H1 (cell line): Measurements from ENCODE around the gene CLIC3. TPM values are rescaled to one million over a fixed set of nuclear protein-coding genes. Genes with fewer than 3 reads are reported as not detected.

ENCODE experiments used
- CTCF ChIA-PET: fragments of 300-600 bp; sonication (Branson Sonifier 250); formaldehyde crosslinking; loops from one replicate; lab custom pipeline; 2021; ENCODE audit not compliant: partially characterized antibody; lab: Charles Lee
- POLR2A ChIA-PET: fragments of 300-600 bp; sonication (Branson Sonifier 250); formaldehyde crosslinking; loops from one replicate; lab custom pipeline; 2021; ENCODE audit warnings: inconsistent platforms; ENCODE audit not compliant: partially characterized antibody; lab: Charles Lee
- DNase-seq, 2 experiments: peaks; one replicate each; pipeline versions ENCODE4 v3.0.0 to v3.0.0-alpha.2; 2010 to 2022; ENCODE audit warnings: low spot score in 2 of 2, low read depth in 1 of 2, mixed read lengths in 1 of 2
- FAIRE-seq: peaks from 2 replicates; lab custom pipeline; 2011; peaks lifted over from hg19 to GRCh38; lab: Jason Lieb, UNC
- H2AFZ ChIP-seq: 2 replicates; pipeline ENCODE4 v1.8.1; 2012; ENCODE audit warnings: low read length, inconsistent platforms
- H2AK5ac ChIP-seq: 2 replicates; pipeline ENCODE4 v1.6.1; 2013; ENCODE audit warnings: low read depth, low read length
- H2BK120ac ChIP-seq: replicated peaks from 2 replicates; pipeline ENCODE3; 2013; ENCODE audit warnings: low read depth, low read length, inconsistent platforms
- H2BK12ac ChIP-seq: 2 replicates; pipeline ENCODE4 v1.6.1; 2013; ENCODE audit warnings: low read depth, low read length
- H2BK15ac ChIP-seq: 2 replicates; pipeline ENCODE4 v1.6.1; 2013; ENCODE audit warnings: low read length
- H2BK20ac ChIP-seq: 2 replicates; pipeline ENCODE4 v1.6.1; 2013; ENCODE audit warnings: low read length
- H2BK5ac ChIP-seq: 2 replicates; pipeline ENCODE4 v1.6.1; 2013; ENCODE audit warnings: low read depth, low read length
- H3K14ac ChIP-seq: 2 replicates; pipeline ENCODE4 v1.6.1; 2013; ENCODE audit warnings: inconsistent platforms; ENCODE audit not compliant: insufficient read length
- H3K18ac ChIP-seq: 2 replicates; pipeline ENCODE4 v1.6.1; 2013; ENCODE audit warnings: low read length; ENCODE audit errors: extremely low read depth
- H3K23ac ChIP-seq: 2 replicates; pipeline ENCODE4 v1.6.1; 2013; ENCODE audit warnings: inconsistent platforms; ENCODE audit not compliant: insufficient read length
- H3K23me2 ChIP-seq: 2 replicates; pipeline ENCODE4 v1.6.1; 2013; ENCODE audit warnings: low read depth, low read length
- H3K27ac ChIP-seq: 2 replicates; pipeline ENCODE4 v1.6.1; 2011; ENCODE audit warnings: low read depth, low read length, inconsistent platforms
- H3K27me3 ChIP-seq, 4 experiments: replicated peaks in 1 of 4; 1 replicate in 1 of 4; 2 replicates in 3 of 4; pipeline versions ENCODE4 v1.6.1 to v1.8.1; 2011 to 2013; ENCODE audit warnings: low read length in 3 of 4, mild to moderate bottlenecking in 3 of 4, inconsistent platforms in 2 of 4, mixed read lengths in 2 of 4, moderate library complexity in 1 of 4; ENCODE audit not compliant: control insufficient read depth in 3 of 4, insufficient read depth in 3 of 4; ENCODE audit errors: extremely low read depth in 1 of 4
- H3K36me3 ChIP-seq, 4 experiments: 2 replicates each; pipeline versions ENCODE4 v1.6.1 to v1.8.1; 2011 to 2013; ENCODE audit warnings: mild to moderate bottlenecking in 4 of 4, low read length in 3 of 4, moderate library complexity in 2 of 4, control low read depth in 1 of 4, inconsistent platforms in 1 of 4; ENCODE audit not compliant: insufficient read depth in 4 of 4, control insufficient read depth in 2 of 4
- H3K4ac ChIP-seq: replicated peaks from 2 replicates; pipeline ENCODE3; 2013; ENCODE audit warnings: low read length, low read depth, mixed read lengths, inconsistent platforms; ENCODE audit not compliant: insufficient read length
- H3K4me1 ChIP-seq, 4 experiments: replicated peaks in 1 of 4; 1 replicate in 1 of 4; 2 replicates in 3 of 4; pipeline versions ENCODE4 v1.6.1 to v1.8.1; 2011 to 2013; ENCODE audit warnings: low read length in 3 of 4, inconsistent platforms in 2 of 4, mixed read lengths in 1 of 4; ENCODE audit not compliant: insufficient read depth in 4 of 4, control insufficient read depth in 3 of 4
- H3K4me2 ChIP-seq, 2 experiments: 2 replicates each; pipeline versions ENCODE4 v1.6.1 to v1.8.1; 2011 to 2013; ENCODE audit warnings: low read depth in 2 of 2, low read length in 2 of 2, control low read depth in 1 of 2, inconsistent platforms in 1 of 2, mild to moderate bottlenecking in 1 of 2; ENCODE audit not compliant: insufficient read depth in 1 of 2
- H3K4me3 ChIP-seq, 4 experiments: fragments of 200-600, 300-600 bp in 1 of 4; sonication (generic), shearing (Covaris generic), sonication (Bioruptor Twin) in 1 of 4; 2 replicates each; pipeline versions ENCODE4 v1.5.1 to v1.8.1; 2011 to 2016; ENCODE audit warnings: low read length in 4 of 4, low read depth in 3 of 4, control low read depth in 2 of 4, inconsistent platforms in 2 of 4, mild to moderate bottlenecking in 2 of 4, mixed read lengths in 1 of 4, moderate library complexity in 1 of 4; ENCODE audit not compliant: insufficient read depth in 2 of 4; ENCODE audit errors: extremely low read depth in 1 of 4
- H3K56ac ChIP-seq: replicated peaks from 2 replicates; pipeline ENCODE3; 2013; ENCODE audit warnings: low read depth, mild to moderate bottlenecking, mixed read lengths, low read length, inconsistent platforms; ENCODE audit not compliant: insufficient read length
- H3K79me1 ChIP-seq: 2 replicates; pipeline ENCODE4 v1.6.1; 2013; ENCODE audit warnings: low read depth, low read length, control low read depth
- H3K79me2 ChIP-seq, 2 experiments: 2 replicates each; pipeline versions ENCODE4 v1.6.1 to v1.8.1; 2012 to 2013; ENCODE audit warnings: low read length in 2 of 2, mild to moderate bottlenecking in 2 of 2, inconsistent platforms in 1 of 2; ENCODE audit not compliant: insufficient read depth in 2 of 2, control insufficient read depth in 1 of 2
- H3K9ac ChIP-seq, 4 experiments: replicated peaks in 1 of 4; 1 replicate in 1 of 4; 2 replicates in 3 of 4; pipeline versions ENCODE4 v1.6.1 to v1.8.1; 2011 to 2013; ENCODE audit warnings: low read depth in 3 of 4, low read length in 3 of 4, control low read depth in 2 of 4, mild to moderate bottlenecking in 2 of 4, moderate library complexity in 2 of 4, inconsistent platforms in 1 of 4; ENCODE audit errors: extremely low read depth in 1 of 4
- H3K9me3 ChIP-seq, 2 experiments: 2 replicates each; pipeline versions ENCODE4 v1.6.1 to v1.8.1; 2012 to 2013; ENCODE audit warnings: mild to moderate bottlenecking in 2 of 2, moderate library complexity in 2 of 2, control low read depth in 1 of 2, inconsistent platforms in 1 of 2, low read depth in 1 of 2, low read length in 1 of 2, mixed read lengths in 1 of 2; ENCODE audit not compliant: insufficient read depth in 2 of 2
- H4K20me1 ChIP-seq, 2 experiments: replicated peaks in 1 of 2; 2 replicates each; pipeline versions ENCODE3 to v1.8.1; 2011 to 2013; ENCODE audit warnings: inconsistent platforms in 2 of 2, low read length in 2 of 2, mild to moderate bottlenecking in 1 of 2; ENCODE audit not compliant: insufficient read depth in 2 of 2, control insufficient read depth in 1 of 2
- H4K5ac ChIP-seq: 2 replicates; pipeline ENCODE4 v1.6.1; 2013; ENCODE audit warnings: low read length, low read depth, mixed read lengths, inconsistent platforms; ENCODE audit not compliant: insufficient read length
- H4K8ac ChIP-seq: 2 replicates; pipeline ENCODE4 v1.8.0; 2013; ENCODE audit warnings: mild to moderate bottlenecking, moderate library complexity, low read length, inconsistent platforms; ENCODE audit not compliant: insufficient read depth; ENCODE audit errors: extremely low read depth
- H4K91ac ChIP-seq: replicated peaks from 2 replicates; pipeline ENCODE3; 2013; ENCODE audit warnings: low read length, mixed read lengths, inconsistent platforms; ENCODE audit not compliant: insufficient read length
- ASH2L ChIP-seq: fragments of 200-600, 300-600 bp; sonication (generic); IDR thresholded peaks from one replicate; pipeline ENCODE4 v1.7.1; 2017; ENCODE audit warnings: low read length
- CTBP2 ChIP-seq: IDR thresholded peaks from 2 replicates; pipeline ENCODE4 v1.7.0; 2011; ENCODE audit warnings: borderline replicate concordance, mild to moderate bottlenecking, moderate library complexity, mixed read lengths, low read length; ENCODE audit not compliant: insufficient read depth, insufficient read length
- EP300 ChIP-seq, 2 experiments: IDR thresholded peaks; 1 replicate in 1 of 2; 2 replicates in 1 of 2; pipeline ENCODE4 v1.6.1; 2011 to 2012; ENCODE audit warnings: low read depth in 2 of 2, low read length in 2 of 2, mild to moderate bottlenecking in 2 of 2, borderline replicate concordance in 1 of 2, inconsistent platforms in 1 of 2, moderate library complexity in 1 of 2
- EZH2 ChIP-seq: fragments of 200-600 bp; sonication (generic); IDR thresholded peaks from 2 replicates; pipeline ENCODE4 v1.7.1; 2012; ENCODE audit warnings: low read depth, mild to moderate bottlenecking, moderate library complexity, low read length, inconsistent platforms; ENCODE audit not compliant: severe bottlenecking
- JUN ChIP-seq: IDR thresholded peaks from 2 replicates; pipeline ENCODE4 v1.6.1; 2011; ENCODE audit warnings: low read depth, mild to moderate bottlenecking, improper control_type of control experiment, low read length
- NRF1 ChIP-seq: IDR thresholded peaks from 2 replicates; pipeline ENCODE4 v1.6.1; 2011; ENCODE audit warnings: mild to moderate bottlenecking, low read depth, low read length, improper control_type of control experiment
- RXRA ChIP-seq: IDR thresholded peaks from 2 replicates; pipeline ENCODE4 v1.6.1; 2011; ENCODE audit warnings: low read depth, mild to moderate bottlenecking, low read length, moderate library complexity; ENCODE audit not compliant: insufficient read depth
- TAF7 ChIP-seq: optimal IDR thresholded peaks from 2 replicates; pipeline ENCODE3; 2011; ENCODE audit warnings: low read depth, mild to moderate bottlenecking, inconsistent platforms, low read length, moderate library complexity, borderline replicate concordance
- TBP ChIP-seq: IDR thresholded peaks from 2 replicates; pipeline ENCODE4 v1.6.1; 2011; ENCODE audit warnings: low read depth, low read length, improper control_type of control experiment
- WGBS, 2 experiments: shearing (Covaris generic) in 1 of 2; methylation state at CpG; one replicate each; pipeline versions ENCODE4 v1.1.6 to v1.1.7; 2013 to 2015; ENCODE audit warnings: low lambda C conversion rate in 2 of 2, mixed read lengths in 2 of 2, inconsistent platforms in 1 of 2, low coverage in 1 of 2, missing lambda C conversion rate in 1 of 2; ENCODE audit not compliant: insufficient replicate concordance in 2 of 2, insufficient coverage in 1 of 2, insufficient read length in 1 of 2; ENCODE audit errors: extremely low coverage in 1 of 2, missing lambda C conversion rate in 1 of 2; 5-methylcytosine and 5-hydroxymethylcytosine counted together
- polyA plus RNA-seq, 7 experiments: library from polyadenylated mRNA; depleted of rRNA in 3 of 7; stranded (reverse) in 5 of 7; unstranded in 2 of 7; fragments of >200 nt in 5 of 7; fragments of 200-250 nt in 2 of 7; gene quantifications; 1 replicate in 5 of 7; 2 replicates in 1 of 7; 4 replicates in 1 of 7; pipeline versions ENCODE4 v1.2.1 to v1.2.3, GENCODE V29; 2011 to 2013; ENCODE audit warnings: missing spikeins in 2 of 7, mixed read lengths in 2 of 7
- total RNA-seq: library from RNA; stranded (reverse); fragmentation: NEBNext Ultra II Directional; extraction: Animal tissue kit (Norgen Biotek cat#: 25700); gene quantifications from 2 replicates; pipeline ENCODE4 v1.2.1, GENCODE V29; 2021
- TF ChIP-seq, protein P1 (sequence below): IDR thresholded peaks from 2 replicates; pipeline ENCODE4 v1.6.1; 2012; ENCODE audit warnings: inconsistent platforms

The CLIC3 gene
- total and polyA plus RNA-seq, 2 of the 8 experiments (the other 6 are each of a cell fraction or from before 2014, with no cell fraction given) = 0.12 TPM; not detected in 1

DNA sequence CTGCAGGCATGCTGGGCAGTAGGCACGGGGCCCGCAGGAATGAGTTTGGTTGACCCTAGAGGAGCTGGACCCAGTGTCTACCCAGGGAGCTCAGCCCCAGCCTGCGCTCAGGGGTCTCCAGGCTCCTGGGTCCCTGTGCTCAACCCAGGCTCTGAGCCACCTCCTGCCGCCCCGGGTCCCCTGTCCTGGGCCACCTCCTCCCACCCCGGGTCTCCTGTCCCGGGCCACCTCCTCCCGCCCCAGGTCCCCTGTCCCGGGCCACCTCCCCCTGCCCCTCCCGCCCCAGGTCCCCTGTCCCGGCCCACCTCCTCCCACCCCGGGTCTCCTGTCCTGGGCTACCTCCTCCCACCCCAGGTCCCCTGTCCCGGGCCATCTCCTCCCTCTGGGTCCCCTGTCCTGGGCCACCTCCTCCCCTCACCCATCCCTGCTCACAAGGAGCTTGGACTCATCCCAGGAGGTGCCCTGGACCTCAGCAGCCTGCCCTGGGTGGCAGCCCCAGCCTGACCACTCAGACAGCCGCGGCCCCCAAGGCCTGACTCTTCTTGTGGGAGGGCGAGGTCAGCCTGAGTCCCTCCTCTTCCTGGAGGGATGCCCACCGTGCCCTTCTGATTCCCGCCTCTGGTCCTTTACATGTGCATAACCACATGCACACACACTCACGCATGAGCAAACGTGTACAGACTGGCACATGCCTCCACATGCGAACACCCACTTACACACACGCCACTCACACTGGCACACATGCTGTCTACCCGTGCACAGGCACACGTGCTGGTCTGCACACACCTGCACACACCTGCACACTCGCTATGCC is 41.9 kb downstream of the CLIC3 start:
- Histone ChIP-seq H4K20me1 (peaks cover 0 to 6% of the 10 kb centered on the region in 2 experiments), H4K8ac (0 out of 2 replicates have a peak overlapping the region, but pooled peaks have one; percentile 51), H3K4ac (no peak overlapping the region), H3K36me3 (no peaks in the 10 kb centered on the region), H2BK20ac (no peak overlapping the region), H3K79me1 (no peaks in the 10 kb centered on the region), H2BK120ac (no peak overlapping the region), H3K14ac (no peak overlapping the region), H4K5ac (no peak overlapping the region), H4K91ac (peak overlapping the region; percentile 34), H2AFZ (no peak overlapping the region), H3K27ac (no peak overlapping the region), H3K9ac (peak overlapping the region in 1 of 4 experiments; percentile 14; a peak in 1 of 7 replicates), H3K79me2 (no peaks in the 10 kb centered on the region), H2AK5ac (no peak overlapping the region), H3K4me3 (no peak overlapping the region), H3K9me3 (no peaks in the 10 kb centered on the region), H2BK15ac (no peak overlapping the region), H3K56ac (no peak overlapping the region), H2BK12ac (no peak overlapping the region), H3K23ac (no peak overlapping the region), H3K23me2 (peaks cover 15% of the 10 kb centered on the region; the same call in 1 of the 2 replicates), H3K18ac (no peak overlapping the region; the same call in 1 of the 2 replicates), H3K27me3 (no peaks in the 10 kb centered on the region), H2BK5ac (no peak overlapping the region; the same call in 1 of the 2 replicates), H3K4me1 (peaks cover 0 to 9% (median 6%) of the 10 kb centered on the region in 4 experiments; a peak in 5 of 7 replicates), H3K4me2 (no peak overlapping the region)
- POLR2A ChIA-PET = no interaction called here
- WGBS, 2 experiments = 94% methylated on average over 14 of the region's 25 CpGs; no CpG with 5 or more reads in 1 of the 2 experiments
- DNase-seq (no peak), FAIRE-seq (no peak)
- CTCF ChIA-PET = interaction anchor here (0.8 to 5.2 kb wide), 9 partner anchors 8 to 164 kb away, joined by 3 to 21 read pairs (median 3); partner anchors contain the start of genes C8G and FBXW5
- TF ChIP-seq ASH2L (no peak), RXRA (no peak), TAF7 (no peak), JUN (no peak), TBP (no peak), CTBP2 (no peak), EZH2 (no peak), NRF1 (no peak), EP300 (IDR thresholded peaks at IDR 0.05; ENCODE audit: borderline replicate concordance in 1 of 2, low read depth in 2 of 2, low read length in 2 of 2) (no peak)
- TF ChIP-seq, protein P1, sequence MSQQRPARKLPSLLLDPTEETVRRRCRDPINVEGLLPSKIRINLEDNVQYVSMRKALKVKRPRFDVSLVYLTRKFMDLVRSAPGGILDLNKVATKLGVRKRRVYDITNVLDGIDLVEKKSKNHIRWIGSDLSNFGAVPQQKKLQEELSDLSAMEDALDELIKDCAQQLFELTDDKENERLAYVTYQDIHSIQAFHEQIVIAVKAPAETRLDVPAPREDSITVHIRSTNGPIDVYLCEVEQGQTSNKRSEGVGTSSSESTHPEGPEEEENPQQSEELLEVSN = no peak
